GM19035 (cell line): ENCODE measurements around the gene CD69.

ENCODE experiments used
- ATAC-seq: cut with Tn5 transposase; IDR thresholded peaks from one replicate; pipeline ENCODE4 v1.9.1; 2021; ENCODE audit not compliant: unreplicated experiment

CD69 gene

GRCh38 chr12:9782547-9783382, 22.1 kb upstream of the CD69 start:
- no peak for ATAC-seq

- no peak for ATAC-seq
Measured at GRCh38 chr12:9781360-9781759, 20.7 kb upstream of the CD69 start.

GRCh38 chr12:9779209-9779608, 18.5 kb upstream of the CD69 start:
- ATAC-seq: no peak

GRCh38 chr12:9776781-9777180, 16.1 kb upstream of the CD69 start:
- no peak for ATAC-seq

GRCh38 chr12:9773216-9773877, 12.6 kb upstream of the CD69 start:
- no peak for ATAC-seq

GRCh38 chr12:9763025-9763424, 2.3 kb upstream of the CD69 start:
- no peak for ATAC-seq

DNA sequence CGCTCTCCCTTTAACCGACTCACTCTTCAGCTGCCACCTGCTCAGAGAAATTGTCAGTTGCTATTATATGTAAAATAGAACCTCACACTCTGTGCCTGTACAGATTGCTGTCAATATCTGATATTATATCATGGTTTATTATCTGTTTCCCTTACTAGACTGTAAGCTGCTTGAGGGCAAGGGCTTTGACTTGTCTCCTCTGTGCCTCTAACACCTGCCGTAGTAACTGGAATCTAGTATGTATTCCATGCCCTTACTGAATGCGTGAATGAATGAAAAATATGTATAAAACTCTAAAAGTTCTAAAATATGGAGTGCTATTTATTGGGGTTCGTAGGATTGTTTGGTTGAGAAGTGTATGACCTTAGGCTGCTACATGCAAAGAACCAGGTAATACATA, 1.7 kb upstream of the CD69 start:
- ATAC-seq: no peak

- no peak for ATAC-seq
Measured at GRCh38 chr12:9761419-9761781, 699 bp upstream of the CD69 start.

DNA sequence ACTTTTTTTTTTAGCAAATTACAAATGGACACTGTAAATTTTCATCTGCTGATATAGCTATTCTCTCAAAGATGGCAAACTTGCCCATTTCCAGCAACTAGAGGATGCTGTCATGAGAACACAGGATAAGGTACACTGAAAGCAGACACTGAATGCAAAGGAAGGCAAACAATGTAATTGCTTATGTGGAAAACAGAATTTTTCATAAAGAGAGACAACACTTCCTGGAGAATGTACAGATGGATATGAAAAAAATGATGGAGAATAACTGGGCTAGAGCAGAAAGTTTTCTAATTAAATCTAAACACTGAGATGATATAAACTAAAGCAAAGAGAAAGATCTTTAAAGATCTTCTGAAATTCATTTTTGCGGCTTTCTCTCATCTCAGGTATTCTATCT, 581 bp downstream of the CD69 start:
- ATAC-seq: no peak

DNA sequence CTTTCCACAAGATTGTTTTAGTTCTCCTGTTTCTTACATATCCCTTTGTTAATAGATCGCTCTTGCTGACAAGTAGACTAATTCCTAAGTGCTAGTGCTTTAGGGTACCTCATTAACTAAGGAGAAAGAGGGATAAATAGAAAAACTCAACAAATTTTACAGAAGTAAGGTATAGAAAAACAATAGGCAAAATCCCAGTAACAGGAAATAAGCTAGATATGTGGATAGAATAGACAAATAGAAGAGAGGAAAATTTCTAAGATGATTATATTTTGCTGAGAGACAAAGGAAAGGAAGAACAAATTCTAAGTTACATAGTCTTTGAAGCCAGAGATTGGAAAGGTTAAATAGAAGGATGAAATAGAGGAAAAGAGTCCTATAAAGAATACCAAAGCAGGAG, 1.0 kb downstream of the CD69 start:
- no peak for ATAC-seq

- no peak for ATAC-seq
Measured at GRCh38 chr12:9758119-9758518, 2.6 kb downstream of the CD69 start.

- ATAC-seq: no peak
Measured at GRCh38 chr12:9757433-9758025, 3.2 kb downstream of the CD69 start.

DNA sequence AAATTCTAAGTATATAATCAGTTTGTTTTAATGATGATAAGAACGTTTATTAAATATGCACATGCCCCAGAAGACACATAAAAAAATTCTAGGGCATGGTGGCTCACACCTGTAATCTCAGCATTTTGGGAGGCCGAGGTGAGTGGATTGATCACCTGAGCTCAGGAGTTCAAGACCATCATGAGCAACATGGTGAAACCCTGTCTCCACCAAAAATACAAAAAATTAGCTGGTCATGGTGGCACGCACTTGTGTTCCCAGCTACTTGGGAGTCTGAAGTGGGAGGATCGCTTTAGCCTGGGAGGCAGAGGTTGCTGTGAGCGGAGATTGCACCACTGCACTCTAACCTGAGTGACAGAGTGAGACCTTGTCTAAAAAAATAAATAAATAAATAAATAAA, 4.0 kb downstream of the CD69 start:
- ATAC-seq: no peak

GRCh38 chr12:9756170-9756569, 4.5 kb downstream of the CD69 start:
- ATAC-seq: no peak

DNA sequence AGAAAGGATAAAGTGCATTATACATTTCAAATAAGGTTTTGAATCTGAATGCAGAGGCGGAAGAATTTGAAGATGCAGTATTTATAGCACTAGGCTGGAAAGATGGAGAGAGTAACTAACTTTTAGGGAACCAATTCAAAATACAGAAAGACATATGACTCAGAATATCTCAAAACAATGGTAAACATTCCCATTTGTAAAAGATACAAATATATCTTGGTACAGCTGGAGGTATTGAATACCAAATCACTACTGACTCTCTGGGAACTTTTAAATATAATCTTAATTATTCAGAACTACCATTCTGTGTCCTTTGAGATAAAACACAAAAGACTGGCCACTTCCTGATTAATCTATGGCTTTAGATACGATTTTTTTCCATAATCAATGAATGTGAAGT, 5.1 kb downstream of the CD69 start:
- no peak for ATAC-seq

DNA sequence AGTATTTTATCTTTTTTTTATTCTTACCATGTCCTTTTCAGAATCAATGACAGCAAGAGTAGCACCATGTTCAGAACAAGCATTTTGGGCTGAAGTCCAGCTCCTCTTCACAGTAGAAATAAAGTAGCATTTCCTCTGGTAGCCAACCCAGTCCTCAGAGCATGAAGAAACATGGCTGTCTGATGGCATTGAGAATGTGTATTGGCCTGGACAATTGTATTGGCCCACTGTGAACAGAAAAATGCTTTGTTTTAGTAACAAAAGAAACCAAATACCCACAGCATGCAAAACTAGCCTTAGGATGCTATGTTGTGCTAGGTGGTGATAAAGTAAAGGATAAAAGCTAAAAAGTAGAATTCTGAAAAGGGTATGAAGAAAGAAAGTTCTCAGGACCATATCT, 5.7 kb downstream of the CD69 start:
- ATAC-seq: no peak

- ATAC-seq: no peak
Measured at GRCh38 chr12:9754099-9754927, 6.4 kb downstream of the CD69 start.

GRCh38 chr12:9753498-9753897, 7.2 kb downstream of the CD69 start:
- ATAC-seq: no peak

GRCh38 chr12:9753073-9753472, 7.6 kb downstream of the CD69 start:
- no peak for ATAC-seq

- no peak for ATAC-seq
Measured at GRCh38 chr12:9752145-9752933, 8.4 kb downstream of the CD69 start.
